ENCODE results near the gene TOLLIP.

Gene TOLLIP

DNA sequence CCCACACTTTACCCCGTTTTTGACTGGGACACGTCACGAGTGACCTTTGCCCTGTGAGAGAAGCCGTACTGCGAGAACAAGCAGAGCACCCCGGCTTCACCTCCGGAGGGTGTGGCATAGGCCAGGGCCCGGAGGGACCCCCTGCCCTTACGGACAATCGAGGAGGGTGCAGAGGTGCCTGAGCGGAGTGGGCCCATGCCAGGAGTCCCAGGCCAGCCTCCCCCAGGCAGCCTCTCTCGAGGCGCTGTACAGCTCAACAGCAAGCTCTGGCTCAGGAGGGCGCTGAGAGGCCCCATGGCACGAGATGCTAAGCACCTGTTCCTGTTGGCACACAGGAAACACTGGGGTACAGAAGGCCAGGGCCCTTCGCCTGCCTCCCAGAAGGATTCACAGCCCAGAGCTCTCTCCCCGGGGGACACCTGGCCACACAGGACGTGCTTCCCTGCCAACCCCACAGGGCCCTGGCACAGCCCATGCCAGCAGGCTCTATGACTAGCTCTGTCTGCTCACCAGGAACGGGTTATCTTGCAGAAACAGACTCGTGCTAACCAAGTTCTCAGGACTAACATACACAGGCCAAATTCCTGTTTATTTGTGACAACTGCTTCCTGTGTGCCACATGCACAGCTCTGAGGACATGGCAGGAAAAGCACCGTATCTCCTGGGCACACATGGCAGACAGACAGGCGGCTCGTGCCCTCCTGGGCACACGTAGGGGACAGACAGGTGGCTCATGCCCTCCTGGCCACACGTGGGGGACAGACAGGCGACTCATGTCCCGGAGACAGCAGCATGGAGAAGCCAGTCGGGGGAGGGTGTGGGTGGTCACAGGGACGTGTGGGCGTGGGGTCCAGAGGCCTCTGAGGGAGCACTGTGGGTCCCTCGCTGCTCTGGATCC lies 11.6 kb downstream of the TOLLIP start:
- no peak for DNase-seq

GRCh38 chr11:1297011-1297575 lies 12.3 kb downstream of the TOLLIP start:
- no peak for DNase-seq

DNA sequence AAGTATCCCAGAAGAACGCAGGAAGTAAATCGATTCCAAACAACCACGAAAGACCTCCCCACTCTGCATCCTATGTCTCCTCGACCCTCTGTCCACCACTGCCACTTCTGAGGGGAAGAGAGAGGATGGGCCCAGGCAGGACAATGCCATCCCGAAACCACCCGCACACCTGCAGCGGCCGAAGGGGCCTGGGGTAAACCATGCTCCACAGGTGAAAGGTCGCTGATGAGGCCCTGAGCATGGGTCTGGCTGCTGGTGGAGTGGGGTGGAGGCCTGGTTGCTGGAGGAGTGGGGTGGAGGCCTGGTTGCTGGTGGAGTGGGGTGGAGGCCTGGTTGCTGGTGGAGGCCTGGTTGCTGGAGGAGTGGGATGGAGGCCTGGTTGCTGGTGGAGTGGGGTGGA lies 13.1 kb downstream of the TOLLIP start:
- DNase-seq, result no peak

DNA sequence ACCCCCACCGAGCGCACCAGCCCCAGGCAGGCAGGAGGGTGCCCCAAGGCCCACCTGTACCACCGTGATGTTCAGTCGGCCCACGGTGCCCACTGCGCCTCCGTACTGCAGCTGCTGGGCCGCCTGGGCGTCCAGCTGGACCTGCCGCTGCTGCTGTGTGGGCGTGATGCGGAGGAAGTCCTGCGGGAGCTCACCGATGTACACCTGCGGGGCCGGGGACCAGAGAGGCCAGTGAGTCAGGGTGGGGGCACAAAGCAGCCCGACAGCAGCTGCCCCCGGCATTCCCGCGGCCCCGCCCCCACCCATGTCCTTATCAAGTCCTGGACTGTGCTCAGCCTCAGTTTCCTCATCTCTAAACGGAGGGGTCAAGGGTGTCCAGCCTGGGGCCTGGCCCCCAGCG lies 13.8 kb downstream of the TOLLIP start:
- DNase-seq, result no peak

DNA sequence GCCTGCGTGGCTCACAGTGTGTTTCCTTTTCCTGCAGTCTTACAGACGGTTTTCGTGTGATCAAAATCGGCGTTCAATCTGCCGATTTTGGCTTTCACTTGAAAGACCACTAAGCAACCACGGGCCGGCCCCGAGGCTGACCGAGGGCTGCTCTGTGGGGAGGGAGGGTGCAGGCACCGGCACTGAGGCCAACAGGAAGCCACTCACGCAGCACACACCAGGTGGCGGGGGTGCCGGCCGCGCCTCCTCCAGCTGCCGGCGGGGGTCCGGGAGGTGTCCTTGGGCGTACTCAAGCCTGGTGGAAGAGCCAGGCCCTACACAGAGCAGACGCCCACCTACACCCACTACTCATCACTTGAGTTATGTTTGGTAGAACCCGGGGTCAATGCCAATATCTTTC lies 14.3 kb downstream of the TOLLIP start:
- DNase-seq, result no peak

DNA sequence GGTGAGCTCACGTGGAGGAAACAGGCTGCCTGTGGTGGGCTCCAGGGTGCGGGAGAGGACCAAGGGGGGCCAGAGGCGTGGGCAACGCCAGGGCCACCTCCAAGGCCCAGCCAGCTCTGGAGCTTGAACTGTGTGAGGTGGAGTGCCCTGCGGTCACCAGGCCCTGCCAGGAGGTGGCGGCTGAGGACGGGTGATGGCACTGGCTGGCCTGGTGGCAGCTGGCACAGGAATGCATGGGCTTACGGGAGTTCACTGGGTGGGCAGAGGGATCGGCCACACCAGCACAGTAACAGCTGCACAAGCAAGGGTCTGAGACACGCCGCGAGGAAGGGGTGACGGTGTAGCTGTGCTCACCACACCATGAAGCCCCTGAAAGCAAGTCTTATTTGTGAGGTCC lies 15.8 kb downstream of the TOLLIP start:
- DNase-seq, result no peak

DNA sequence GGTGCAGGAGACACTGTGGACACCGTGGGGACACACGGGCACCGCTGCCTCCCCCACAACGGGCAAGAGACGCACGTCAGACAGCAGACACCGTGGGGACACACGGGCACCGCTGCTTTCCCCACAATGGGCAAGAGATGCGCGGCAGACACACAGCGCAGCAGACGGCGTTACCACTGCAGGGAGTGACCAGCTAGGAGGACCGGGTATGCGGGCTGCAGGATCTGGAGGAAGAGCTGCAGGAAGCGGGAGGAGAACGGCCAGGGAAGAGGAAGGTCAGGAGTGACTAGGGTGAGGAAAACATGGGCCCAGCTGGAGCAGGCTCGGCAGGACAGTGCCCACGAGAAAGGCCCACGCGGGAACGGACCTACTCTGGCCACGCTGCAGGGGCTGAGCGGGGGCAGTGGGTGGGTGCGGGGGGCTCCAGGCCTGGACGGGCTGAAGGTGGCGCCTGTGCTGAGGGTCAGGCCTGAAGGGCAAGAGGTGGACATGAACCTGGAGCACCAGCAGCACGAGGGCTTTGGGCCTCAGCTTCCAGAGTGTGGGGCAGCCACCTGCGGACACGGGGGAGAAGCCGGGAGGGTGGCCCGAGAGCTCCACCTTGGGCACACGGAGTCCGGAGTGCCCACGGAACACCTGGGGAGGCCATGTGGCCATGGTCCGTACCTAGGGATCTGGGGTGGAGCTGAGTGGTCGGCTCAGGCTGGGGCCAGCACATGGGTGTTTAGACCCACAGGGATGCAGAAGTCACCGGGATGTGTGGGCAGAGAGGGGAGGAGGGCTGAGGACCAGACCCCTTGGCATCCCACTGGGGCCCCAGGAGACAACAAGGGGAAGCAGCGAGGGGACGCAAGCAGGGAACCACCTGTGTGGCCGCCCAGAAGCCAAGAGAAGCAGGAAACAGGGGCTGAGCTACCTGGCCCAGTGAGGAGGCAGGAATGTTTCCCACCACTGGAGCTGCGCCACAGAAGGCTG lies 16.5 kb downstream of the TOLLIP start:
- no peak for DNase-seq

DNA sequence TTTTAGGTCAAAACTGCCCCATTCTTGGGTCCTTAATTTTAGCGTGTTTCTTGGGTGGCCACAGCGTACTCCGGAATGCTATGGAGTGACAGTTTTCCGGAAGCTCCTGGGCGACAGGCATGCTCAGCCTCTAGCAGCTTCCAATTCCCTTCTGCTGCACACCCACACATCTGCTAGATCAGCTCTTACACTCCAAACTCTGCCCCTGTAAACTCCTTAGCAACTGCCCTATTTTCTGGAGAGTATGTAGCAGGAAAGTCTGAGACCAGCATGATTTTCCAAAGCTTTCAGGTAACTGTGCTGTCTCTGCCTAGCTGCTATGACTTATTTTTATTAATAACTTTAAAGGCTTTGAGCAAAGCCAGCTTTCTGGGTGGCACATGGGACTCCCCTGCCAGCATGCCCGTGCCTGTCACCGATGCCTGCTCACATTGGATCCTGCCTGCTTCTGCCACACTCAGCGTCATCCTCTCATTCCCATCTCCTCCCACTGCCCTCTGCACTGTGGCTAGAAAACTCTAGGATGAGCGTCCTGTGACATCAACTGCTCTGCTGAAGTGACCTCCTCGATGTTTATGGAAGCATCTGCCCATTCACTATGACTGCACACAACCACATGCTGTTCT lies 17.3 kb downstream of the TOLLIP start:
- no peak for DNase-seq

GRCh38 chr11:1291295-1292017 lies 18.0 kb downstream of the TOLLIP start:
- no peak for DNase-seq

DNA sequence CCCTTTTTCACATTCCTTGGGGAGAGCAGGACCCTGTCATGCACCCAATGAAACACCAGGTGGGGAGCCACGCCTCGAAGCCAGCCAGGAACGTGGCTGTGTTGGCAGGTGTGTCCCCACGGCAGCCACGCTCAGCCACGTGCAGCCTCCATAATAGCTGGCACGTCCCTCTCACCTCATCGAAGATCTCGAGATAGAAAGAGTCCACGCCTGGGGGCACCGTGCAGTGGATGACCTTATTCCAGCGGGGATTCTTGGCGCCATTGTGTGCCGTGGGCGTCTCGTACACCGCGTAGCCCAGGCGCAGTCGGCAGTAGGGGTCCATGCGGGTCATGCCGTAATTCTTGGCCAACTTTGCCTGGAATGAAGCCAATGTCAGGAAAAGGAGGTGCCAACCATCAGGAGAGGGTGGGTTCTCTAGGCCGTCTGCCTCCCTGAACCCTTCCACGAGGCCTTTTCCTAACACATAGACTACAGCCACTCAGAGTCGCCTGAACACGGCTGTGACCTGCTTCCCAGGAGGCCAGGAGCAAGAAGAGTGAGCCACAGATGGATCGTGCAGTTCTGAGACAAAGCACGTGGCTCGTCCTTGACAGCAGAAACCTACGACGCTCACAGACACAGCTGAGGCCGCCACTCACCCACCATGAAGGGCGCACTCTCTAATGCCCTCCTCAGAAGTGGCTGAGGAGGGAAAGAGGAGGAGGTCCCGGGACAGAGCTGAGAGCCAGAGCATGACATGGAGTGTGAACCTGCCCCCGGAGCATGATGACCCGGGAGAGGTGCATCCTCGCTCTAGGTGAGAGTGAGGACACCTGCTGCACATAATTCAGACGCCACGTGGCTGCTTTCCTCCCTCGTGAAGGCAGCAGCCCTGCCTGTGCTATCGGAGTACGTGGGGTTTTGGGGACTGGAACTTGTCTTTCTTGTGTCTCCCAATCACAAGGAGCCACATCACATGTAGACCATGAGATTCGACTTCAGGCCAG lies 19.1 kb downstream of the TOLLIP start:
- DNase-seq, result no peak

DNA sequence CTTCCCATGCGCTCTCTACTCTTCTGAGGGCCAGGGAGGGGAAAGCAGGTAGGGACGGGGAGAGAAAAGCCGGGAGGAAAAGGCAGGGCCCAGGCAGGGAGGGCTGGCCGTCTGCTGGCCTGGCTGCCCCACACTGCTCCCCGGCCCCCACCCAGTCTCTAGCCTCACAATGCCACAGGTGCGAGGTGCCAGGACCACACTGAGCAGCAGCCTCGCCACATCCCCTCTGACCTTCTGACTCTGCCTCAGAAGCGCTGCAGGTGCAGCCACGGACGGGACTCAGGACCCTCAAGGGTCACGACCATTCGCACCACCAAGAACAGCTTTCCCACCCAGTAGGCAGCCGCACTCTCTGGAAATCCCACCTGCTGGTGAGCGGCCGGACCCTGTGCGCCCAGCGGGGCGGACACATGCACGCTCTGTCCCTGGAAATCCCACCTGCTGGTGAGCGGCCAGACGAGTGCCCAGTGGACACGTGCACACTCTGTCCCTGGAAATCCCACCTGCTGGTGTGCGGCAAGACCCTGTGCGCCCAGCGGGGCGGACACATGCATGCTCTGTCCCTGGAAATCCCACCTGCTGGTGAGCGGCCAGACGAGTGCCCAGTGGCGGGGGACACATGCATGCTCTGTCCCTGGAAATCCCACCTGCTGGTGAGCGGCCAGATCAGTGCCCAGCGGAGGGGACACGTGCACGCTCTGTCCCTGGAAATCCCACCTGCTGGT lies 20.1 kb downstream of the TOLLIP start:
- no peak for DNase-seq

- DNase-seq, result no peak
These were observed 20.8 kb downstream of the TOLLIP start for GRCh38 chr11:1288426-1289151.

- no peak for DNase-seq
These were observed 21.5 kb downstream of the TOLLIP start for GRCh38 chr11:1287928-1288327.

- DNase-seq, result no peak
These were observed 23.6 kb downstream of the TOLLIP start for GRCh38 chr11:1285876-1286275.

DNA sequence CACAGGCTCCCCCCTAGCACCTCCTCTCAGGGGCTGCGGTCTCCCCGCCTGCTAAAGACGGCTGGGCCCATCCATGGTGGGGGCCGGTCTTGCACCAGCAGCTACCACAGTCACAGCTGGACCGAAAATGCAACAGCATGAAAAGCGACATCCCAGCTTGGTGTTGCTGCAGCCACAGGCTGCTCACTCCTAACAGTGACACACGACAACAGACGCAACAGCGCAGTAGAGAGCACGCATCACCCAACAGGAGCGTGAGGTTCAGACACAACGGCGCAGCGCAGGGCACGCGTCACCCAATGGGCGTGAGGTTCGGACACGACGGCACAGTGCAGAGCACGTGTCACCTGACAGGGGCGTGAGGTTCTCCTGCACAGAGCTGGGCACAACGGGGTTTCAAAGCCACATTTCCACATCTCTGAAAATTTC lies 24.1 kb downstream of the TOLLIP start:
- DNase-seq, result no peak

DNA sequence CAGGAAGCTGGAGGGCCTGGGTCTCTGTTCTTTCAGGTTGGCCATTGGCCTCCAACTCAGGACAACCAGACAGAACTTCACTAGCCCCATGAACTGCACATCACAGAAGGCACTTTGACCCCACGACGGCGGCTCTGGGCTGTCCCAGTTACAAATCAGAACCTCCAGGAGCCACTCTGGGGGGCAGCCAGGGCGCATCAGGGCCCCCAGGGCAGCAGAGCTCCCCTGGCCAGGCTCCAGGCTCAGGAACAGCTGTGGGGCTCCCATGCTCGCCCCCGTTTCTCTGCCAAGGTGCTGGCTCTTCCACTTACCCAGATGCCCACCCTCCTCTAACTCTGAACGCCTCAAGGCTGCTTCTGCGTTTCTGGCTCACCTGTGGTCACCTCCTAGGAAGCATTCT lies 25.5 kb downstream of the TOLLIP start:
- DNase-seq, result no peak

- DNase-seq, result no peak
These were observed 26.3 kb downstream of the TOLLIP start for GRCh38 chr11:1283091-1283511.

- DNase-seq, result no peak
These were observed 27.5 kb downstream of the TOLLIP start for GRCh38 chr11:1281974-1282365.

GRCh38 chr11:1281326-1281973 lies 28.0 kb downstream of the TOLLIP start:
- DNase-seq, result no peak

Measured in GF-D8 (cell line).